Motor neuron (in vitro differentiated cells): ENCODE results near the gene DDAH1. TPM values are rescaled to one million over a fixed set of nuclear protein-coding genes. Genes with fewer than 3 reads are reported as not detected.

Experiments
- ATAC-seq, 8 experiments: fragments of 200-7000 bp; cut with Tn5 transposase; replicated peaks in 6 of 8; 2 replicates each; pipeline ENCODE4 v1.8.0; 2021; ENCODE audit warnings: mild to moderate bottlenecking in 8 of 8, moderate library complexity in 8 of 8
- H3K27ac ChIP-seq, 2 donors: fragments of 250-450 bp; sonication (Bioruptor Pico); 2 replicates each; pipeline ENCODE4 v1.9.0; 2021; ENCODE audit warnings: antibody characterized with exemption in 2 of 2, mild to moderate bottlenecking in 2 of 2, moderate library complexity in 1 of 2
- H3K4me1 ChIP-seq, 2 donors: fragments of 250-450 bp; sonication (Bioruptor Pico); replicated peaks in 1 of 2; 2 replicates each; pipeline ENCODE4 v1.6.1; 2021; ENCODE audit warnings: antibody characterized with exemption in 2 of 2, mild to moderate bottlenecking in 2 of 2, moderate library complexity in 1 of 2
- H3K4me3 ChIP-seq, 5 donors: fragments of 250-450 bp; sonication (Bioruptor Pico); 2 replicates each; pipeline ENCODE4 v1.9.0; 2021; ENCODE audit warnings: antibody characterized with exemption in 5 of 5, mild to moderate bottlenecking in 5 of 5, moderate library complexity in 4 of 5
- WGBS, 10 experiments: fragments of 450-650 bp; shearing (Covaris generic); methylation state at CpG; one replicate each; pipeline ENCODE4 v1.0.0; 2022; 5-methylcytosine and 5-hydroxymethylcytosine counted together
- in situ Hi-C, 9 experiments: fragments of 400-800 bp; cut with MboI; loops; one replicate each; pipeline ENCODE4 v1.15.0; 2021; ENCODE audit warnings: low sequenced_read_pairs in 9 of 9, low pct_unique_long_range_greater_than_20kb in 2 of 9; ENCODE audit not compliant: unreplicated experiment in 9 of 9
- total RNA-seq, 8 experiments: library from RNA; unstranded; fragments of 300-600 nt; gene quantifications; 2 replicates each; pipeline versions ENCODE4 v1.2.3 to v1.2.4, GENCODE V29; 2022

The DDAH1 gene
- total RNA-seq, 8 experiments from 2014 or later, result 4.4 to 75.0 (median 20.0) TPM

- Histone ChIP-seq H3K27ac (no peak overlapping the region), H3K4me3 (no peak overlapping the region), H3K4me1 (peaks cover 5 to 17% of the 10 kb centered on the region in 2 donors)
- in situ Hi-C loops, result no loop called here
- no peak for ATAC-seq
- 68 to 100% (median 86%) methylated on average over 1 to 2 of the region's 2 CpGs; no CpG with 5 or more reads in 1 of the 10 experiments for WGBS, 10 experiments
Measured at GRCh38 chr1:85371021-85371420, 93.9 kb downstream of the DDAH1 start.

GRCh38 chr1:85368073-85368770 lies 96.7 kb downstream of the DDAH1 start:
- in situ Hi-C loops, result no loop called here
- Histone ChIP-seq H3K27ac (no peak overlapping the region), H3K4me1 (peaks cover 5 to 11% of the 10 kb centered on the region in 2 donors), H3K4me3 (no peak overlapping the region)
- WGBS, 10 experiments, result 26 to 100% (median 48%) methylated on average over 3 to 6 of the region's 6 CpGs; no CpG with 5 or more reads in 1 of the 10 experiments
- peak in 3 of 8 experiments; percentile 20 to 60 (median 24) for ATAC-seq

- ATAC-seq, result peak in 2 of 8 experiments; percentile 37 to 54
- peaks cover 5 to 11% of the 10 kb centered on the region in 2 donors for H3K4me1 ChIP-seq
Measured at GRCh38 chr1:85366391-85367170, 98.4 kb downstream of the DDAH1 start.

GRCh38 chr1:85365851-85366250 lies 99.1 kb downstream of the DDAH1 start:
- no peak overlapping the region for H3K27ac ChIP-seq
- H3K4me1 ChIP-seq, result peaks cover 5 to 11% of the 10 kb centered on the region in 2 donors
- ATAC-seq, result no peak
- WGBS, 10 experiments, result 45 to 100% (median 74%) methylated on average over 2 to 3 of the region's 3 CpGs
- in situ Hi-C loops, result no loop called here
- no peak overlapping the region for H3K4me3 ChIP-seq

More at GRCh38 chr1:85366391-85367170, 98.4 kb downstream of the DDAH1 start:
- Histone ChIP-seq H3K4me3 (no peak overlapping the region), H3K27ac (no peak overlapping the region)
- WGBS, 10 experiments, result 3 to 100% (median 76%) methylated on average over 2 to 3 of the region's 3 CpGs; no CpG with 5 or more reads in 1 of the 10 experiments
- in situ Hi-C loops, result no loop called here

GRCh38 chr1:85363521-85363920 lies 101.4 kb downstream of the DDAH1 start:
- Histone ChIP-seq H3K27ac (no peak overlapping the region), H3K4me1 (peaks cover 5 to 8% of the 10 kb centered on the region in 2 donors), H3K4me3 (no peak overlapping the region)
- ATAC-seq, result no peak
- in situ Hi-C loops, result no loop called here

- Histone ChIP-seq H3K27ac (no peak overlapping the region), H3K4me3 (no peak overlapping the region), H3K4me1 (peaks cover 2 to 3% of the 10 kb centered on the region in 2 donors)
- 0 to 100% (median 78%) methylated on average over 1 of the region's 1 CpG; no CpG with 5 or more reads in 2 of the 10 experiments for WGBS, 10 experiments
- no peak for ATAC-seq
- in situ Hi-C loops, result no loop called here
Measured at GRCh38 chr1:85363092-85363491, 101.9 kb downstream of the DDAH1 start.

- H3K4me3 ChIP-seq, result no peak overlapping the region
- no peak overlapping the region for H3K27ac ChIP-seq
- in situ Hi-C loops, result no loop called here
- peaks cover 0 to 2% of the 10 kb centered on the region in 2 donors for H3K4me1 ChIP-seq
- no peak for ATAC-seq
Measured at GRCh38 chr1:85361606-85362296, 103.2 kb downstream of the DDAH1 start.

- 0 to 100% (median 71%) methylated on average over 1 to 3 of the region's 3 CpGs; no CpG with 5 or more reads in 1 of the 10 experiments for WGBS, 10 experiments
- Histone ChIP-seq H3K27ac (no peak overlapping the region), H3K4me1 (peaks cover 0 to 2% of the 10 kb centered on the region in 2 donors), H3K4me3 (no peak overlapping the region)
- ATAC-seq, result peak in 4 of 8 experiments; percentile 29 to 45 (median 32)
- in situ Hi-C loops, result no loop called here
Measured at GRCh38 chr1:85360730-85361493, 104.0 kb downstream of the DDAH1 start.

GRCh38 chr1:85359874-85360721 lies 104.9 kb downstream of the DDAH1 start:
- H3K4me3 ChIP-seq, result no peak overlapping the region
- peak in 3 of 8 experiments; percentile 38 to 50 (median 40) for ATAC-seq
- in situ Hi-C loops, result no loop called here
- WGBS, 10 experiments, result 0 to 80% (median 69%) methylated on average over 1 of the region's 1 CpG; no CpG with 5 or more reads in 2 of the 10 experiments
- H3K4me1 ChIP-seq, result peaks cover 0 to 2% of the 10 kb centered on the region in 2 donors
- H3K27ac ChIP-seq, result no peak overlapping the region

- peaks cover 0 to 2% of the 10 kb centered on the region in 2 donors for H3K4me1 ChIP-seq
- H3K27ac ChIP-seq, result no peak overlapping the region
- ATAC-seq, result no peak
- in situ Hi-C loops, result no loop called here
- H3K4me3 ChIP-seq, result no peak overlapping the region
- 60 to 98% (median 96%) methylated on average over 2 to 5 of the region's 5 CpGs; no CpG with 5 or more reads in 1 of the 10 experiments for WGBS, 10 experiments
Measured at GRCh38 chr1:85358702-85359438, 106.1 kb downstream of the DDAH1 start.

- 0 to 100% (median 92%) methylated on average over 1 to 2 of the region's 2 CpGs for WGBS, 10 experiments
- peak in 1 of 8 experiments; percentile 17 for ATAC-seq
- Histone ChIP-seq H3K27ac (no peak overlapping the region), H3K4me1 (peaks cover 0 to 2% of the 10 kb centered on the region in 2 donors), H3K4me3 (no peak overlapping the region)
- in situ Hi-C loops, result no loop called here
Measured at GRCh38 chr1:85357817-85358216, 107.1 kb downstream of the DDAH1 start.
